BJ (cell line): Measurements from ENCODE around the gene SBSN. TPM values are rescaled to one million over a fixed set of nuclear protein-coding genes. Genes with fewer than 3 reads are reported as not detected.

Source experiments
- CTCF ChIA-PET: fragments of 350-600 bp; formaldehyde crosslinking; extraction: SDS; loops from one replicate; lab custom pipeline; 2021; ENCODE audit warnings: antibody characterized with exemption, inconsistent platforms; lab: Yijun Ruan, JAX
- POLR2A ChIA-PET: fragments of 300-600 bp; sonication (Branson Sonifier 250); formaldehyde crosslinking; extraction: SDS; loops from one replicate; lab custom pipeline; 2021; ENCODE audit warnings: antibody characterized with exemption; lab: Charles Lee
- DNase-seq: peaks from one replicate; pipeline ENCODE4 v3.0.0-alpha.2; 2011; ENCODE audit warnings: low read depth
- H3K27me3 ChIP-seq: 2 replicates; pipeline ENCODE4 v1.6.0; 2011; ENCODE audit warnings: low read length; ENCODE audit not compliant: control insufficient read depth, insufficient read depth
- H3K36me3 ChIP-seq: 2 replicates; pipeline ENCODE4 v1.5.1; 2011; ENCODE audit warnings: low read length; ENCODE audit not compliant: control insufficient read depth, insufficient read depth
- H3K4me3 ChIP-seq: 2 replicates; pipeline ENCODE4 v1.5.1; 2011; ENCODE audit warnings: low read depth, mild to moderate bottlenecking, control low read depth, low read length
- polyA plus RNA-seq: library from polyadenylated mRNA; depleted of rRNA; stranded (reverse); fragments of >200 nt; gene quantifications from 2 replicates; pipeline ENCODE4 v1.2.3, GENCODE V29; 2011
- TF ChIP-seq, protein P1 (sequence below): IDR thresholded peaks from 2 replicates; pipeline ENCODE4 v1.5.1; 2011; ENCODE audit warnings: low read depth, mild to moderate bottlenecking, control low read depth, inconsistent platforms, low read length, moderate library complexity; ENCODE audit not compliant: insufficient read depth

Gene SBSN
- polyA plus RNA-seq, 1 experiment: 1.6 TPM

DNA sequence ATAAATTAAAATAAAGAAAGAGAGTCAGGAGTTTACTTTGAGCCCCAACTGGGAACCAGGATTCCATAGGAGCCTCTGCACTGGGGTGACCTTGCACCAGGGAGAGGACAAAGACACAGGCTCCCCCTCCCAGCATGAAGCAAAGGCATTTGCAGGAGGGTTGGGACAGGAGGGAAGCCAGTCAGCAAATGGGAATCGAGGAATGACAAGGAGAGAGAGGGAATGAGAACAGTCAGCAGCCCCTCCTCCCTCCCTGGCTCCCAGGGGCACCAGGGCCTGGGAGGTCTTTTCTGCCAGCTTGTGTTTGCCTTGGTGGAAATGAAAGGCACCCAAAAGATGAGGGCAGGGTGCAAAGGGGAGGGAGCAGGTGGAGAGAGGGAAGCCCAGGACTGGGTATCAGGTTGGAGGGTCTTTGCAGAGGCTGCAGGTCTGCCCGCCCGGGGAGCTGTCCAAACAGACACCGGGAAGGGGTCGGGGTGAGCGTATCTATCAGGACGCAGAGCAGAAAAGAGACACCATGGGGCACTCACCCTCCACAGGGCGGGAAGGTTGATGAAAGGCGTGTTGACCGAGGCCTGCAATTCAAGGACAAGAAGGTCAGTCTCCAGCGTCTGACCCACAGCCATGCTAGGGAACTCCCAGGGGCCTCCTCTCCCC lies 3.8 kb downstream of the SBSN start:
- H3K27me3 ChIP-seq: peaks cover 6% of the 10 kb centered on the region
- ChIA-PET CTCF (interaction anchor here (0.7 kb wide), 1 partner anchor 24 kb away, joined by 3 read pairs; no protein-coding TSS in a partner anchor), POLR2A (no interaction called here)
- no peaks in the 10 kb centered on the region for H3K36me3 ChIP-seq
- DNase-seq: no peak
- TF ChIP-seq, protein P1, sequence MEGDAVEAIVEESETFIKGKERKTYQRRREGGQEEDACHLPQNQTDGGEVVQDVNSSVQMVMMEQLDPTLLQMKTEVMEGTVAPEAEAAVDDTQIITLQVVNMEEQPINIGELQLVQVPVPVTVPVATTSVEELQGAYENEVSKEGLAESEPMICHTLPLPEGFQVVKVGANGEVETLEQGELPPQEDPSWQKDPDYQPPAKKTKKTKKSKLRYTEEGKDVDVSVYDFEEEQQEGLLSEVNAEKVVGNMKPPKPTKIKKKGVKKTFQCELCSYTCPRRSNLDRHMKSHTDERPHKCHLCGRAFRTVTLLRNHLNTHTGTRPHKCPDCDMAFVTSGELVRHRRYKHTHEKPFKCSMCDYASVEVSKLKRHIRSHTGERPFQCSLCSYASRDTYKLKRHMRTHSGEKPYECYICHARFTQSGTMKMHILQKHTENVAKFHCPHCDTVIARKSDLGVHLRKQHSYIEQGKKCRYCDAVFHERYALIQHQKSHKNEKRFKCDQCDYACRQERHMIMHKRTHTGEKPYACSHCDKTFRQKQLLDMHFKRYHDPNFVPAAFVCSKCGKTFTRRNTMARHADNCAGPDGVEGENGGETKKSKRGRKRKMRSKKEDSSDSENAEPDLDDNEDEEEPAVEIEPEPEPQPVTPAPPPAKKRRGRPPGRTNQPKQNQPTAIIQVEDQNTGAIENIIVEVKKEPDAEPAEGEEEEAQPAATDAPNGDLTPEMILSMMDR: no peak
- H3K4me3 ChIP-seq: no peak overlapping the region

DNA sequence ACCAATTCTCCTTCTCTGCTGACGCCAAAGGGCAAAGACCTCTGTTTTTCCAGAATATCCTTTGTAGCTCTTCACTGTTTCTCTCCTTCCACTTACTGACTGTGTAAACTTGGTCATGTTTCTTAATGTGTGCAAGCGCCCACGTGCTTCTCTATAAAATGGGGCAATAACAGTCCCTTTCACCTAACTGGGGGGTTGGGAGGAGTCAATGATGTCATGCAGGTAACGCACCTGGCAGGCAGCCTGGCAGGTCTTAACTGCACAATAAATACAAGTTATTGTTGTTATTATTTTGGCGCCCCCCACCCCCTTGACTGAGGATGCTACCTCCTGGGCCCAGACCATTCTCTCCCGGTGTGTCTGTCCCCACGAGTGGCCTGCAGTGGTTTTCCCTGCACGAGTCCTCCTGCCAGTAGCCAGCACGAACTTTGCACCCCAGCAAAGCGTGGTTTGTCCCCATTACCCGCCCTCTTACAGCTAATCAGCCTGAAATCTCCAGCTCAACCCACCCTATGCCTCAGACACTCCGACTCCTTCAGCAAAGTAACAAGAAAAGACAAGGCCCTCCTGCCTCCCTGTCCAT lies 5.3 kb downstream of the SBSN start:
- CTCF ChIA-PET: interaction anchor here (0.7 kb wide), 1 partner anchor 28 kb away, joined by 3 read pairs; no protein-coding TSS in a partner anchor
- Histone ChIP-seq H3K27me3 (peaks cover 6% of the 10 kb centered on the region), H3K4me3 (no peak overlapping the region), H3K36me3 (no peaks in the 10 kb centered on the region)
- POLR2A ChIA-PET: no interaction called here
- no peak for DNase-seq
- TF ChIP-seq, protein P1: no peak

DNA sequence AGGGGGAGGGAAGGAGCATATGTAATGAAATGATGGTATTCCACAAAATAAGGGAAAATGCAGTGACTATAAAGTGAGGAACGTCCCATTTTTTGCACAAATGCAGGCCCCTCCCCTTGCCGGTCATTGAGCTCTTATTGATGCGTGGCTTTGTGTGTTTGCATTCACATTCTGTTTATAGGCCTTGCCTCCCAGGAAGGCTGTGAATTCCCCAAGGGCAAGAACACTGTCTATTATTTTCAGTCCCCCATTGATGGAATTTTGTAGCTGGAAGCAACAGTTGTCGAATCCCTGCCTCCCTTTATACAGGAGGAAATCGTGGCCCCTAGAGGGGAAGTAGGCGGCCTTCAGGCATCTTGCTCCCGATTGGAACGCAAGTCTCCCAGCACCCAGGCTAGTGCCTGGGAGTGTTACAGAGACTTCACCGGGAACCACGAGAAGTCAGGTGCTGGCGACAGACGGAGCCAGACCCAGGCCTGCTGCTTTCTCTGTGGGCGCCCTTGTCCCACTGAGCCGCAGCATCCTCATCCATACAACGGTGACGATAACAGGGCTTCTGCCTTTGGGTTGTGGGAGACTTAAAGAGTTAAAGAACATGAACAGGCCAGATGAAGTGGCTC lies 6.9 kb downstream of the SBSN start:
- TF ChIP-seq, protein P1: no peak
- no peaks in the 10 kb centered on the region for H3K36me3 ChIP-seq
- H3K27me3 ChIP-seq: peaks cover 6% of the 10 kb centered on the region
- POLR2A ChIA-PET: no interaction called here
- CTCF ChIA-PET: interaction anchor here (2.2 kb wide), 1 partner anchor 11 kb away, joined by 8 read pairs; no protein-coding TSS in a partner anchor
- no peak overlapping the region for H3K4me3 ChIP-seq
- no peak for DNase-seq

DNA sequence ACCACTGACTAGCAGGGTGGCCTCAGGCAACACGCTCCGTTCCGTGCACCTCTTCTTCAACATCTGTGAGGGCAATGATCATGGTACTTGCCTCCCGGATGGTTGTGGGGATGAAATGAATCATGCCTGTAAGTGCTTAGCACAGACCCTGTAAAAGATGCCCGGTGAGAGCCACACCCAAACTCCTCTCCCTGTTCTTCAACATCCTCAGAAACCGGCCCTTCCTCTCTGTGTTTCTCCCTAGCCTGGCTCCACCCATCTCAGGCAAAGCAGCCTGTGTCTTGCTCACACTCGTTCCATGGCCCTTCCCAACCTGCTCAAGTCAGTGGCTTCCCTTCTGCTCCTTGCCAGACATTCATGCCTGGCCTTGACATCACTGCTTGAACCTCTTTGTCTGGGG lies 8.8 kb downstream of the SBSN start:
- Histone ChIP-seq H3K36me3 (no peaks in the 10 kb centered on the region), H3K4me3 (no peak overlapping the region), H3K27me3 (no peaks in the 10 kb centered on the region)
- ChIA-PET CTCF (interaction anchor here (1.4 to 2.2 kb wide), 2 partner anchors 9 to 24 kb away, joined by 4 to 8 read pairs; no protein-coding TSS in a partner anchor), POLR2A (no interaction called here)
- DNase-seq: no peak
- TF ChIP-seq, protein P1: no peak

DNA sequence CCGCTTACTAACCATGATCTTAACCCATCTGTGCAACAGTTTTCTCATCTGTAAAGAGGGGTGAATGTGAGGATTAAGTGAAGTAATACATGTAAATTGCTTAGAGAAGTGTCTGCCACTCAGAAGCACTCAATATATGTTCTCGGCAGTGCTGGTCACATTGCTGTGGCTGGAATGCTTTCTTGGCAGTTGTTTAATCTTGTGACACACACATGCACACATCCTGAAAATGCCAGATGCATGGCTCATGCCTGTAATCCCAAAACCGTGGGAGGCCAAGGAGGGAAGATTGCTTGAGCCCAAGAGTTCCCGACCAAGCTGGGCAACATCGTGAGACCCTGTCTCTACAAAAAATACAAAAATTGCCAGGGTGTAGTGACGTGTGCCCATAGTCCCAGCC lies 9.8 kb downstream of the SBSN start:
- H3K27me3 ChIP-seq: no peaks in the 10 kb centered on the region
- POLR2A ChIA-PET: no interaction called here
- no peaks in the 10 kb centered on the region for H3K36me3 ChIP-seq
- H3K4me3 ChIP-seq: no peak overlapping the region
- peak; percentile 86 for DNase-seq
- CTCF ChIA-PET: interaction anchor here (1.4 kb wide), 1 partner anchor 23 kb away, joined by 4 read pairs; no protein-coding TSS in a partner anchor
- TF ChIP-seq, protein P1: no peak
